ENCODE results near the gene AHCYL2. TPM values are rescaled to one million over a fixed set of nuclear protein-coding genes. Genes with fewer than 3 reads are reported as not detected.

AHCYL2 gene
- total RNA-seq, 4 donors from 2014 or later: 83.2 to 149 (median 101) TPM

DNA sequence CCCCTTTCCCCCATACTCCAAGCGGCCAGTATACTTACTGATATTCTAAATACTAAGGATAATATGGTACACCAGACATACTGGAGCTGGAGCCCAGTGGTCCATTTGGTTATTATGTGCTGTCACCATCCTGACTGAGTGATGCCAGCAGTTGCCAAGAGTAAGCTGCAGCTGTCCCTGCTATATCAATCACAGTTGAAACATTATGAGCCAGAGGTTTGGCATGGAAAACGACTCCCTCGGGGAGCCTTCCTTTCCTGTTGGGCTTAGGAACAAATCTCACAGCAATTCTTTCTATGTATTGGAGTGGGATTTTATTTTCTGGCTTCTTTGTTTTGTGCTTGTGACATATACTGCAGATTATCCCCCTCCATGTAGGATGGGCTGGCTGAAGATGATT lies 242.0 kb downstream of the AHCYL2 start:
- DNase-seq: no peak
- Histone ChIP-seq H3K36me3 (no peaks in the 10 kb centered on the region), H3K4me3 (replicated peaks in 1 of 3) (no peak overlapping the region), H3K4me1 (peaks cover 8% of the 10 kb centered on the region in 2 donors), H3K9me3 (no peaks in the 10 kb centered on the region), H3K27me3 (no peaks in the 10 kb centered on the region), H3K27ac (no peak overlapping the region)
- WGBS, 2 donors: 85 to 89% methylated on average over 3 of the region's 3 CpGs
- intact Hi-C loops (cut with DNase I): loop anchor here (10.0 kb wide), 1 partner anchor 112 kb away; no protein-coding TSS in a partner anchor
- no peak for TF ChIP-seq POLR2A (IDR thresholded peaks at IDR 0.05)
- TF ChIP-seq, protein P1, sequence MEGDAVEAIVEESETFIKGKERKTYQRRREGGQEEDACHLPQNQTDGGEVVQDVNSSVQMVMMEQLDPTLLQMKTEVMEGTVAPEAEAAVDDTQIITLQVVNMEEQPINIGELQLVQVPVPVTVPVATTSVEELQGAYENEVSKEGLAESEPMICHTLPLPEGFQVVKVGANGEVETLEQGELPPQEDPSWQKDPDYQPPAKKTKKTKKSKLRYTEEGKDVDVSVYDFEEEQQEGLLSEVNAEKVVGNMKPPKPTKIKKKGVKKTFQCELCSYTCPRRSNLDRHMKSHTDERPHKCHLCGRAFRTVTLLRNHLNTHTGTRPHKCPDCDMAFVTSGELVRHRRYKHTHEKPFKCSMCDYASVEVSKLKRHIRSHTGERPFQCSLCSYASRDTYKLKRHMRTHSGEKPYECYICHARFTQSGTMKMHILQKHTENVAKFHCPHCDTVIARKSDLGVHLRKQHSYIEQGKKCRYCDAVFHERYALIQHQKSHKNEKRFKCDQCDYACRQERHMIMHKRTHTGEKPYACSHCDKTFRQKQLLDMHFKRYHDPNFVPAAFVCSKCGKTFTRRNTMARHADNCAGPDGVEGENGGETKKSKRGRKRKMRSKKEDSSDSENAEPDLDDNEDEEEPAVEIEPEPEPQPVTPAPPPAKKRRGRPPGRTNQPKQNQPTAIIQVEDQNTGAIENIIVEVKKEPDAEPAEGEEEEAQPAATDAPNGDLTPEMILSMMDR (IDR thresholded peaks at IDR 0.05): no peak

DNA sequence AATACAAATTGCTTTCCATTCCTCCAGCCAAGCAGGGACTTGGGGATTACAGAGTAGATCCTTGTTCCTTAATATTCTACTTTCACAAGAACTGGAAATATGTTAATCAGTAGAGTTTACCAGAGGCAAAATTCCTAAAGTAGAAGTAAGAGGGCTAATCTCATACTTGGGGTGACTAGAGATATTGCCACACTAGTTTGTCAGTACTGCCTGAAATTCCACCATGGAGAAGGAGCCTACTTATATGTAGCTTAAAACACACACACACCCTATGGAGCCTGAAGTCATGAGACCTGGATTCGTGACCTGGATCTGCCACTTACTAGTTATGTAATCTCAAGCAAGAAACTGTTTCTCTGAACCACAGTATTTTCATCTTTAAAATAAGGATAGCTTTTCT lies 243.3 kb downstream of the AHCYL2 start:
- 31 to 54% methylated on average over 1 of the region's 1 CpG for WGBS, 2 donors
- peak overlapping the region; percentile 52 to 56 (median 54) for H3K27ac ChIP-seq
- intact Hi-C loops (cut with DNase I): loop anchor here (10.0 kb wide), 1 partner anchor 113 kb away; no protein-coding TSS in a partner anchor
- no peak for TF ChIP-seq POLR2A (IDR thresholded peaks at IDR 0.05)
- TF ChIP-seq, protein P1 (IDR thresholded peaks at IDR 0.05): no peak
- peak; percentile 12 to 17 for DNase-seq
- H3K9me3 ChIP-seq: no peaks in the 10 kb centered on the region
- no peaks in the 10 kb centered on the region for H3K36me3 ChIP-seq
- H3K4me1 ChIP-seq: peaks cover 8% of the 10 kb centered on the region in 2 donors
- H3K27me3 ChIP-seq: no peaks in the 10 kb centered on the region
- H3K4me3 ChIP-seq (replicated peaks in 1 of 3): no peak overlapping the region

DNA sequence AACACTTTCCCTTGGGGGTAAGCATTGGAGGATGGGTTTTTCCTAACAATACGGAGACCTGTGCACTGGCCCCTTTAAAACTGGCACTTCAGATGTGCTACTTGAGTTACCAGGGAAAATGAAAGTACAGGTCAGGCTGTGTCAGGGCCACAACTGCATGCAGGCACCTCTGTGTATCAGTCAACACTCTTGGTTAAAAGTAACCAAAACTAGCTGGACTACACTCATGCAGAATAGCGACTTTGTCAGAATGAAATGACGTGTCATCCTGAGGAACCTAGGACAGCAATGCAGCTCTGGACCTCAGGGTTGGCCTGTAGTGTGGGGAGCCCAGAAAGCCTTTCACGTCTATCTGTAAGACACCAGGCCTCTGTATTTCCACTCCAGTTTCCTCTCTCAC lies 243.7 kb downstream of the AHCYL2 start:
- no peaks in the 10 kb centered on the region for H3K9me3 ChIP-seq
- intact Hi-C loops (cut with DNase I): loop anchor here (10.0 kb wide), 1 partner anchor 114 kb away; no protein-coding TSS in a partner anchor
- H3K27ac ChIP-seq: peak overlapping the region; percentile 52 to 56 (median 54)
- 35 to 40% methylated on average over 4 of the region's 4 CpGs for WGBS, 2 donors
- H3K4me1 ChIP-seq: peaks cover 8% of the 10 kb centered on the region in 2 donors
- peak in 1 of 2 donors; percentile 23 for TF ChIP-seq POLR2A (IDR thresholded peaks at IDR 0.05)
- TF ChIP-seq, protein P1 (IDR thresholded peaks at IDR 0.05): no peak
- peak; percentile 53 to 60 for DNase-seq
- H3K36me3 ChIP-seq: no peaks in the 10 kb centered on the region
- no peaks in the 10 kb centered on the region for H3K27me3 ChIP-seq
- H3K4me3 ChIP-seq (replicated peaks in 1 of 3): no peak overlapping the region

DNA sequence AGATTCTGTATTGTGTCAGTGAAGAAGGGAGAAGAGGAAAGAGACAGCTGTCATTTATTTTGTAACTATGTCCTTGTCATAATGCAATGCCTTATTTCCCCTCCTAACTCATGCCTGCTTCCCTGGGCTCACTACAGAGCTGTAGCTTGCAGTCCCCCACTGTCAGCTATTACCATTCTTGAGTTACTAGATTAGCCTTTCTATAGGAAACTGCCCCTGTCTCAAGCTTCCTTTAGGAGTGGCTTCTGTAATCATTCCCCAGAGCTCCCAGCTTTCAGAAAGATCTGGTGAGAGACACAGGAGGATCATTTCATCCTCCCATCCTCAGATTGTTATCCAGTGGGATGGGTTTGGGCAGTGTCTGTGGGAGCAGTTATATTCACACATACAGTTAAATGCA lies 245.1 kb downstream of the AHCYL2 start:
- Histone ChIP-seq H3K4me3 (replicated peaks in 1 of 3) (no peak overlapping the region), H3K27me3 (no peaks in the 10 kb centered on the region), H3K9me3 (no peaks in the 10 kb centered on the region), H3K27ac (no peak overlapping the region), H3K4me1 (peaks cover 8% of the 10 kb centered on the region in 2 donors), H3K36me3 (no peaks in the 10 kb centered on the region)
- intact Hi-C loops (cut with DNase I): loop anchor here (10.0 kb wide), 1 partner anchor 115 kb away; no protein-coding TSS in a partner anchor
- no peak for DNase-seq
- no peak for TF ChIP-seq POLR2A (IDR thresholded peaks at IDR 0.05)
- TF ChIP-seq, protein P1 (IDR thresholded peaks at IDR 0.05): no peak

DNA sequence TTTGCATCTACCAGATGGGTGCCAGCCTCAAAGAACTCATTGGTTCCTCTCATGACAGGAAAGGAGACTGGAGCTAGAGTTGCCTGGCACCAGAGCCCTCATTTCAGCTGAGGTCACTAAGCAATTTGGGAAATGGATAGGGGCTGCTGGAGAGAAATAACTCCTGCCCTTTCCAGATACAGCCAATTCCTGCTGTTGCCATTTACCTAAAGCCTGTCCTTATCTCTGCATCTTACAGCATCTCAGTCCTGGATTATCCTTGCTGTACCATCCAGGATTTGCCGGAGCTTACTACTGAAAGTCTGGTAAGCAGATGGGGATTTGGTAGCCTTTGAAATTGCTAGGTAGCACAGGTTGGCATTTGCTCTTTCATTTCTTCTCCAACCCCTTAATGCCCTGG lies 245.6 kb downstream of the AHCYL2 start:
- 87 to 100% methylated on average over 1 of the region's 1 CpG for WGBS, 2 donors
- DNase-seq: no peak
- no peaks in the 10 kb centered on the region for H3K36me3 ChIP-seq
- no peak for TF ChIP-seq POLR2A (IDR thresholded peaks at IDR 0.05)
- TF ChIP-seq, protein P1 (IDR thresholded peaks at IDR 0.05): no peak
- no peaks in the 10 kb centered on the region for H3K27me3 ChIP-seq
- no peak overlapping the region for H3K4me3 ChIP-seq (replicated peaks in 1 of 3)
- intact Hi-C loops (cut with DNase I): no loop called here
- no peaks in the 10 kb centered on the region for H3K9me3 ChIP-seq
- peaks cover 8% of the 10 kb centered on the region in 2 donors for H3K4me1 ChIP-seq
- H3K27ac ChIP-seq: no peak overlapping the region
